WTC11 (cell line): Measurements from ENCODE around the gene CREB3L1. TPM values are rescaled to one million over a fixed set of nuclear protein-coding genes. Genes with fewer than 3 reads are reported as not detected.

Experiments
- ATAC-seq: fragments of 200-7000 bp; cut with Tn5 transposase; 2 replicates; pipeline ENCODE4 v1.10.0; 2021; ENCODE audit warnings: mild to moderate bottlenecking, moderate library complexity
- CTCF ChIA-PET: fragments of 300-600 bp; sonication (Branson Sonifier 250); formaldehyde crosslinking; loops from one replicate; lab custom pipeline; 2021; ENCODE audit warnings: antibody characterized with exemption; lab: Charles Lee
- POLR2A ChIA-PET: fragments of 350-600 bp; sonication (Branson Sonifier 250); formaldehyde crosslinking; loops from one replicate; lab custom pipeline; 2021; ENCODE audit warnings: antibody characterized with exemption; lab: Charles Lee
- DNase-seq: peaks from one replicate; pipeline ENCODE4 v3.0.0; 2021; ENCODE audit warnings: low spot score
- H3K27ac Mint-ChIP-seq: 2 replicates; pipeline ENCODE4 v1.8.0; 2021; ENCODE audit warnings: mixed read lengths
- H3K27me3 Mint-ChIP-seq: 2 replicates; pipeline ENCODE4 v1.8.0; 2021; ENCODE audit warnings: low read depth, mild to moderate bottlenecking, moderate library complexity, mixed read lengths
- H3K36me3 Mint-ChIP-seq: 2 replicates; pipeline ENCODE4 v1.8.0; 2021; ENCODE audit warnings: mixed read lengths
- H3K4me1 Mint-ChIP-seq: 2 replicates; pipeline ENCODE4 v1.8.0; 2022; ENCODE audit warnings: mixed read lengths
- H3K4me3 Mint-ChIP-seq: 2 replicates; pipeline ENCODE4 v1.8.0; 2021; ENCODE audit warnings: mild to moderate bottlenecking, moderate library complexity, mixed read lengths
- H3K9me3 Mint-ChIP-seq: 2 replicates; pipeline ENCODE4 v1.8.0; 2021; ENCODE audit warnings: mixed read lengths
- ATF1 ChIP-seq: sonication (generic); formaldehyde crosslinking; IDR thresholded peaks from 2 replicates; pipeline ENCODE4 v1.8.1; 2023; ENCODE audit warnings: mild to moderate bottlenecking, moderate library complexity, missing genetic modification reagents
- ATF2 ChIP-seq: sonication (generic); formaldehyde crosslinking; IDR thresholded peaks from 2 replicates; pipeline ENCODE4 v1.8.1; 2022; ENCODE audit warnings: low read depth, missing genetic modification reagents, borderline replicate concordance
- CREB1 ChIP-seq: sonication (generic); formaldehyde crosslinking; IDR thresholded peaks from 2 replicates; pipeline ENCODE4 v1.8.0; 2023; ENCODE audit warnings: mild to moderate bottlenecking, missing genetic modification reagents
- FOXP1 ChIP-seq: sonication (generic); formaldehyde crosslinking; IDR thresholded peaks from 2 replicates; pipeline ENCODE4 v1.8.0; 2022; ENCODE audit warnings: missing genetic modification reagents, mild to moderate bottlenecking, moderate library complexity, borderline replicate concordance
- IRF1 ChIP-seq: sonication (generic); formaldehyde crosslinking; IDR thresholded peaks from 2 replicates; pipeline ENCODE4 v1.8.0; 2023; ENCODE audit warnings: missing genetic modification reagents
- JAZF1 ChIP-seq: fragments of 250-450 bp; sonication (Bioruptor Pico); IDR thresholded peaks from 2 replicates; pipeline ENCODE4 v1.9.0; 2021; ENCODE audit warnings: moderate library complexity, mild to moderate bottlenecking, inconsistent platforms
- MLX ChIP-seq: sonication (generic); formaldehyde crosslinking; IDR thresholded peaks from 2 replicates; pipeline ENCODE4 v1.8.1; 2023; ENCODE audit warnings: mild to moderate bottlenecking, missing genetic modification reagents, moderate library complexity
- NR2C2 ChIP-seq: sonication (generic); formaldehyde crosslinking; IDR thresholded peaks from 2 replicates; pipeline ENCODE4 v1.8.0; 2022; ENCODE audit warnings: mild to moderate bottlenecking, missing genetic modification reagents
- NR3C1 ChIP-seq: sonication (generic); formaldehyde crosslinking; conservative IDR thresholded peaks from 2 replicates; pipeline ENCODE4 v1.8.1; 2023; ENCODE audit warnings: low read depth, mild to moderate bottlenecking, missing genetic modification reagents
- OVOL2 ChIP-seq: fragments of 250-450 bp; sonication (Bioruptor Pico); IDR thresholded peaks from 2 replicates; pipeline ENCODE4 v1.9.0; 2021; ENCODE audit warnings: mild to moderate bottlenecking, borderline replicate concordance
- RORB ChIP-seq: fragments of 250-450 bp; sonication (Bioruptor Pico); IDR thresholded peaks from 2 replicates; pipeline ENCODE4 v1.9.0; 2021; ENCODE audit warnings: mild to moderate bottlenecking
- SMAD4 ChIP-seq: sonication (generic); formaldehyde crosslinking; IDR thresholded peaks from 2 replicates; pipeline ENCODE4 v1.8.0; 2022; ENCODE audit warnings: mild to moderate bottlenecking, missing genetic modification reagents
- ZNF138 ChIP-seq: sonication (generic); formaldehyde crosslinking; conservative IDR thresholded peaks from 2 replicates; pipeline ENCODE4 v1.8.1; 2022; ENCODE audit warnings: mild to moderate bottlenecking, moderate library complexity, missing genetic modification reagents
- ZNF416 ChIP-seq: fragments of 250-450 bp; sonication (Bioruptor Pico); IDR thresholded peaks from 2 replicates; pipeline ENCODE4 v1.9.0; 2021; ENCODE audit warnings: mild to moderate bottlenecking, inconsistent platforms
- ZNF532 ChIP-seq: fragments of 250-450 bp; sonication (Bioruptor Pico); IDR thresholded peaks from 2 replicates; pipeline ENCODE4 v1.9.0; 2021; ENCODE audit warnings: mild to moderate bottlenecking, borderline replicate concordance
- total RNA-seq: library from RNA; stranded (reverse); gene quantifications from 3 replicates; pipeline ENCODE4 v1.2.3, GENCODE V29; 2021
- TF ChIP-seq, protein P1 (sequence below): sonication (generic); formaldehyde crosslinking; IDR thresholded peaks from 2 replicates; pipeline ENCODE4 v1.8.0; 2022; ENCODE audit warnings: mild to moderate bottlenecking, missing genetic modification reagents
- TF ChIP-seq, protein P2 (sequence below): sonication (generic); formaldehyde crosslinking; IDR thresholded peaks from 2 replicates; pipeline ENCODE4 v1.8.1; 2023; ENCODE audit warnings: mild to moderate bottlenecking, missing genetic modification reagents, borderline replicate concordance
- TF ChIP-seq, protein P3 (sequence below): sonication (generic); formaldehyde crosslinking; IDR thresholded peaks from 2 replicates; pipeline ENCODE4 v1.8.1; 2023; ENCODE audit warnings: mild to moderate bottlenecking, missing genetic modification reagents

The CREB3L1 gene
- total RNA-seq, 1 experiment from 2014 or later, result 10.9 TPM

- TF ChIP-seq ZNF532 (CRISPR knock-in tag), result no peak
- TF ChIP-seq ATF2, result no peak
- TF ChIP-seq NR2C2, result no peak
- no peak for TF ChIP-seq SMAD4
- TF ChIP-seq MLX, result no peak
- TF ChIP-seq IRF1, result no peak
- no peak for TF ChIP-seq ZNF416
- no peak for TF ChIP-seq OVOL2 (CRISPR knock-in tag)
- TF ChIP-seq, all 79 proteins: peak for 0
Measured at GRCh38 chr11:46350695-46351094, 73.2 kb downstream of the CREB3L1 start (continued).

DNA sequence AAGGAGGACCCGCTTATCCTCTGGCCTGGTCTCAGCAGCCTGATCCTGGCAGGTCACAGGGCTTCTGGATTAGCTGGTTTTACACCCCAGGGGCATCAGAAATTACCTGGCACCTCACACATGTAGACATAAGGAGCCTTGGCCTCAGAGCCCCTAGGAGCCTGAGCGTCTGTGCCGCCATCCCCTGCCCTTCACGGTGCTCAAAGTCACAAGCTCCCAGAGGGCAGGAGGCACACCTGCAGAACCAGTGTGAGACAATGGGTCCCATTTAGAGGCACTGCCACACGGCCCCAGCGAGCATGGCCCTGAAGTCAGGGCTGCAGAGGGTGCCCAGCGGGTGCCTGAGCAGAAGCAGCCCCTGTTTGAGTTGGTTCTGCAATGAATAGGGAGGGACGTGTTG is 73.7 kb downstream of the CREB3L1 start:
- ATAC-seq (no peak), DNase-seq (no peak)
- no peak for TF ChIP-seq OVOL2 (CRISPR knock-in tag)
- TF ChIP-seq, protein P1, sequence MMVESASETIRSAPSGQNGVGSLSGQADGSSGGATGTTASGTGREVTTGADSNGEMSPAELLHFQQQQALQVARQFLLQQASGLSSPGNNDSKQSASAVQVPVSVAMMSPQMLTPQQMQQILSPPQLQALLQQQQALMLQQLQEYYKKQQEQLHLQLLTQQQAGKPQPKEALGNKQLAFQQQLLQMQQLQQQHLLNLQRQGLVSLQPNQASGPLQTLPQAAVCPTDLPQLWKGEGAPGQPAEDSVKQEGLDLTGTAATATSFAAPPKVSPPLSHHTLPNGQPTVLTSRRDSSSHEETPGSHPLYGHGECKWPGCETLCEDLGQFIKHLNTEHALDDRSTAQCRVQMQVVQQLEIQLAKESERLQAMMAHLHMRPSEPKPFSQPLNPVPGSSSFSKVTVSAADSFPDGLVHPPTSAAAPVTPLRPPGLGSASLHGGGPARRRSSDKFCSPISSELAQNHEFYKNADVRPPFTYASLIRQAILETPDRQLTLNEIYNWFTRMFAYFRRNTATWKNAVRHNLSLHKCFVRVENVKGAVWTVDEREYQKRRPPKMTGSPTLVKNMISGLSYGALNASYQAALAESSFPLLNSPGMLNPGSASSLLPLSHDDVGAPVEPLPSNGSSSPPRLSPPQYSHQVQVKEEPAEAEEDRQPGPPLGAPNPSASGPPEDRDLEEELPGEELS, result no peak
- no peak for TF ChIP-seq SMAD4
- no peak for TF ChIP-seq JAZF1 (CRISPR knock-in tag)
- Mint-ChIP-seq H3K9me3 (no peaks in the 10 kb centered on the region), H3K27me3 (peaks cover 6% of the 10 kb centered on the region), H3K36me3 (peaks cover 6% of the 10 kb centered on the region; the same call in 1 of the 2 replicates), H3K4me1 (peaks cover 64% of the 10 kb centered on the region), H3K4me3 (no peak overlapping the region), H3K27ac (peak overlapping the region; percentile 41; the same call in 1 of the 2 replicates)
- ChIA-PET CTCF (interaction anchor here (0.6 to 8.8 kb wide), 24 partner anchors 7 to 425 kb away, joined by 3 to 231 read pairs (median 12); partner anchors contain the start of genes CHRM4 and MDK), POLR2A (interaction anchor here (1.0 kb wide), 1 partner anchor 10 kb away, joined by 3 read pairs; no protein-coding TSS in a partner anchor)

DNA sequence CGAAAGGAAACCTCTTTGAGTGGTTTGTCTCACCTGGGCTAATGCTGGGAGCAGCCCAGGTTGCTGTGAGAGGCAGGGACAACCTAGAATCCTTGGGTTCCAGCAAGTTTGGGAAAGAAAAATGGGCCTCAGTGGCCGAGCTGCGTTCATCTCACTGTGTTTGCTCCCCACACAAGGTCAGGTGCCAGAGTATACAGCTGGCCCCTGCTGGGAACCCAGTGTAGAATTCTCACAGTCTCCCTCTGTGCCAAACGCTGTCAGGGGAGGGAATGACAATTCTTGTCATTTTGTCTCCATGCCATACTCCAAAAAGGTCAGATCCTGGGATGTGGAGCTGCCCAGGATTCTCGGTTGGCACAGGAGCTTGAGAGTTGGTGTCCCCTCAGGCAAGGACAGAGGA is 74.1 kb downstream of the CREB3L1 start:
- H3K4me1 Mint-ChIP-seq, result peaks cover 64% of the 10 kb centered on the region
- peak overlapping the region; percentile 53; the same call in 1 of the 2 replicates for H3K27ac Mint-ChIP-seq
- H3K9me3 Mint-ChIP-seq, result no peaks in the 10 kb centered on the region
- ChIA-PET CTCF (interaction anchor here (0.9 to 8.8 kb wide), 42 partner anchors 8 to 522 kb away, joined by 3 to 231 read pairs (median 6); partner anchors contain the start of genes ARHGAP1, CHRM4, MDK and ZNF408), POLR2A (interaction anchor here (1.0 to 1.9 kb wide), 5 partner anchors 10 to 56 kb away, joined by 3 to 13 read pairs (median 5); no protein-coding TSS in a partner anchor)
- peak overlapping the region; percentile 30 for H3K4me3 Mint-ChIP-seq
- peaks cover 6% of the 10 kb centered on the region; the same call in 1 of the 2 replicates for H3K36me3 Mint-ChIP-seq
- DNase-seq (no peak), ATAC-seq (no peak)
- H3K27me3 Mint-ChIP-seq, result peaks cover 3% of the 10 kb centered on the region
- TF ChIP-seq CREB1 (CRISPR knock-in tag), result no peak
- no peak for TF ChIP-seq NR3C1 (CRISPR knock-in tag)
- TF ChIP-seq ATF1 (CRISPR knock-in tag), result no peak
- TF ChIP-seq, protein P2, sequence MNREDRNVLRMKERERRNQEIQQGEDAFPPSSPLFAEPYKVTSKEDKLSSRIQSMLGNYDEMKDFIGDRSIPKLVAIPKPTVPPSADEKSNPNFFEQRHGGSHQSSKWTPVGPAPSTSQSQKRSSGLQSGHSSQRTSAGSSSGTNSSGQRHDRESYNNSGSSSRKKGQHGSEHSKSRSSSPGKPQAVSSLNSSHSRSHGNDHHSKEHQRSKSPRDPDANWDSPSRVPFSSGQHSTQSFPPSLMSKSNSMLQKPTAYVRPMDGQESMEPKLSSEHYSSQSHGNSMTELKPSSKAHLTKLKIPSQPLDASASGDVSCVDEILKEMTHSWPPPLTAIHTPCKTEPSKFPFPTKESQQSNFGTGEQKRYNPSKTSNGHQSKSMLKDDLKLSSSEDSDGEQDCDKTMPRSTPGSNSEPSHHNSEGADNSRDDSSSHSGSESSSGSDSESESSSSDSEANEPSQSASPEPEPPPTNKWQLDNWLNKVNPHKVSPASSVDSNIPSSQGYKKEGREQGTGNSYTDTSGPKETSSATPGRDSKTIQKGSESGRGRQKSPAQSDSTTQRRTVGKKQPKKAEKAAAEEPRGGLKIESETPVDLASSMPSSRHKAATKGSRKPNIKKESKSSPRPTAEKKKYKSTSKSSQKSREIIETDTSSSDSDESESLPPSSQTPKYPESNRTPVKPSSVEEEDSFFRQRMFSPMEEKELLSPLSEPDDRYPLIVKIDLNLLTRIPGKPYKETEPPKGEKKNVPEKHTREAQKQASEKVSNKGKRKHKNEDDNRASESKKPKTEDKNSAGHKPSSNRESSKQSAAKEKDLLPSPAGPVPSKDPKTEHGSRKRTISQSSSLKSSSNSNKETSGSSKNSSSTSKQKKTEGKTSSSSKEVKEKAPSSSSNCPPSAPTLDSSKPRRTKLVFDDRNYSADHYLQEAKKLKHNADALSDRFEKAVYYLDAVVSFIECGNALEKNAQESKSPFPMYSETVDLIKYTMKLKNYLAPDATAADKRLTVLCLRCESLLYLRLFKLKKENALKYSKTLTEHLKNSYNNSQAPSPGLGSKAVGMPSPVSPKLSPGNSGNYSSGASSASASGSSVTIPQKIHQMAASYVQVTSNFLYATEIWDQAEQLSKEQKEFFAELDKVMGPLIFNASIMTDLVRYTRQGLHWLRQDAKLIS (CRISPR knock-in tag), result no peak
- no peak for TF ChIP-seq ZNF138
- TF ChIP-seq, protein P3, sequence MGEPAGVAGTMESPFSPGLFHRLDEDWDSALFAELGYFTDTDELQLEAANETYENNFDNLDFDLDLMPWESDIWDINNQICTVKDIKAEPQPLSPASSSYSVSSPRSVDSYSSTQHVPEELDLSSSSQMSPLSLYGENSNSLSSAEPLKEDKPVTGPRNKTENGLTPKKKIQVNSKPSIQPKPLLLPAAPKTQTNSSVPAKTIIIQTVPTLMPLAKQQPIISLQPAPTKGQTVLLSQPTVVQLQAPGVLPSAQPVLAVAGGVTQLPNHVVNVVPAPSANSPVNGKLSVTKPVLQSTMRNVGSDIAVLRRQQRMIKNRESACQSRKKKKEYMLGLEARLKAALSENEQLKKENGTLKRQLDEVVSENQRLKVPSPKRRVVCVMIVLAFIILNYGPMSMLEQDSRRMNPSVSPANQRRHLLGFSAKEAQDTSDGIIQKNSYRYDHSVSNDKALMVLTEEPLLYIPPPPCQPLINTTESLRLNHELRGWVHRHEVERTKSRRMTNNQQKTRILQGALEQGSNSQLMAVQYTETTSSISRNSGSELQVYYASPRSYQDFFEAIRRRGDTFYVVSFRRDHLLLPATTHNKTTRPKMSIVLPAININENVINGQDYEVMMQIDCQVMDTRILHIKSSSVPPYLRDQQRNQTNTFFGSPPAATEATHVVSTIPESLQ, result no peak
- no peak for TF ChIP-seq RORB (CRISPR knock-in tag)
- no peak for TF ChIP-seq ZNF416
- TF ChIP-seq FOXP1 (CRISPR knock-in tag), result no peak
